B cell (primary cell): ENCODE data around the gene TLX2. TPM values are rescaled to one million over a fixed set of nuclear protein-coding genes. Genes with fewer than 3 reads are reported as not detected.

Experiments used
- ATAC-seq: fragments of 200-7000 bp; cut with Tn5 transposase; one replicate; pipeline ENCODE4 v1.10.0; 2021; ENCODE audit warnings: low read depth, mild to moderate bottlenecking, moderate number of reproducible peaks, moderate library complexity
- CTCF ChIA-PET: fragments of 350-600 bp; sonication (Branson Sonifier 250); formaldehyde crosslinking; loops from one replicate; lab custom pipeline; 2021; ENCODE audit warnings: antibody characterized with exemption, inconsistent platforms; lab: Charles Lee
- POLR2A ChIA-PET: fragments of 350-600 bp; sonication (Branson Sonifier 250); formaldehyde crosslinking; loops from one replicate; lab custom pipeline; 2021; ENCODE audit warnings: antibody characterized with exemption; lab: Charles Lee
- DNase-seq: peaks from one replicate; pipeline ENCODE4 v3.0.0; 2013
- H2AFZ ChIP-seq: 2 replicates; pipeline ENCODE4 v1.6.1; 2012; ENCODE audit warnings: mild to moderate bottlenecking, low read depth, low read length; ENCODE audit not compliant: insufficient read depth, poor library complexity, severe bottlenecking
- H3K27ac ChIP-seq, 2 donors: 1 replicate in 1 of 2; 2 replicates in 1 of 2; pipeline ENCODE4 v1.5.1; 2012 to 2013; ENCODE audit warnings: low read length in 2 of 2, mild to moderate bottlenecking in 2 of 2, moderate library complexity in 1 of 2
- H3K27me3 ChIP-seq, 4 experiments: fragments of 200-600 bp in 1 of 4; sonication (generic) in 1 of 4; replicated peaks in 1 of 4; 1 replicate in 2 of 4; 2 replicates in 2 of 4; pipeline versions ENCODE4 v1.6.1 to v1.7.0; 2013 to 2016; ENCODE audit warnings: low read length in 3 of 4, mild to moderate bottlenecking in 2 of 4, mixed read lengths in 1 of 4, moderate library complexity in 1 of 4; ENCODE audit not compliant: insufficient read depth in 4 of 4, control insufficient read depth in 3 of 4; ENCODE audit errors: control extremely low read depth in 1 of 4
- H3K36me3 ChIP-seq, 2 experiments: replicated peaks in 1 of 2; 1 replicate in 1 of 2; 2 replicates in 1 of 2; pipeline versions ENCODE4 v1.6.1 to v1.7.1; 2013; ENCODE audit warnings: low read length in 1 of 2; ENCODE audit not compliant: insufficient read depth in 2 of 2, control insufficient read depth in 1 of 2; ENCODE audit errors: control extremely low read depth in 1 of 2, extremely low read depth in 1 of 2
- H3K4me1 ChIP-seq, 2 donors: fragments of 200-600 bp in 1 of 2; sonication (generic) in 1 of 2; 1 replicate in 1 of 2; 2 replicates in 1 of 2; pipeline versions ENCODE4 v1.5.1 to v1.6.1; 2013 to 2017; ENCODE audit warnings: low read length in 2 of 2; ENCODE audit not compliant: control insufficient read depth in 2 of 2, insufficient read depth in 2 of 2
- H3K4me2 ChIP-seq: replicated peaks from 2 replicates; pipeline ENCODE3; 2012; ENCODE audit warnings: mild to moderate bottlenecking, low read depth, low read length; ENCODE audit not compliant: poor library complexity, severe bottlenecking
- H3K4me3 ChIP-seq, 5 experiments: fragments of 200-600 bp in 1 of 5; sonication (generic) in 1 of 5; 1 replicate in 3 of 5; 2 replicates in 2 of 5; pipeline versions ENCODE4 v1.5.1 to v1.7.0; 2011 to 2016; ENCODE audit warnings: low read length in 4 of 5, mild to moderate bottlenecking in 4 of 5, low read depth in 2 of 5, control low read depth in 1 of 5, moderate library complexity in 1 of 5; ENCODE audit not compliant: insufficient read depth in 1 of 5; ENCODE audit errors: control extremely low read depth in 1 of 5, extremely low read depth in 1 of 5
- H3K79me2 ChIP-seq: fragments of 200-600 bp; sonication (generic); one replicate; pipeline ENCODE4 v1.6.0; 2016; ENCODE audit warnings: low read length; ENCODE audit not compliant: control insufficient read depth, insufficient read depth
- H3K9ac ChIP-seq: fragments of 200-600 bp; sonication (generic); 2 replicates; pipeline ENCODE4 v1.6.1; 2017; ENCODE audit warnings: mild to moderate bottlenecking, low read length, moderate library complexity
- H3K9me3 ChIP-seq, 3 donors: one replicate each; pipeline versions ENCODE4 v1.6.1 to v1.7.1; 2013; ENCODE audit warnings: low read length in 2 of 3; ENCODE audit not compliant: control insufficient read depth in 2 of 3, insufficient read depth in 1 of 3; ENCODE audit errors: control extremely low read depth in 1 of 3
- H4K20me1 ChIP-seq: 2 replicates; pipeline ENCODE4 v1.6.0; 2012; ENCODE audit warnings: mild to moderate bottlenecking, low read length; ENCODE audit not compliant: insufficient read depth, control insufficient read depth, poor library complexity, severe bottlenecking
- H3K27ac Mint-ChIP-seq: one replicate; pipeline ENCODE4 v1.8.0; 2021; ENCODE audit warnings: mixed read lengths
- H3K27me3 Mint-ChIP-seq: one replicate; pipeline ENCODE4 v1.8.0; 2021; ENCODE audit warnings: mixed read lengths
- H3K4me1 Mint-ChIP-seq: one replicate; pipeline ENCODE4 v1.8.0; 2021; ENCODE audit warnings: mixed read lengths
- H3K4me3 Mint-ChIP-seq: one replicate; pipeline ENCODE4 v1.8.0; 2021; ENCODE audit warnings: mixed read lengths
- H3K9me3 Mint-ChIP-seq: one replicate; pipeline ENCODE4 v1.8.0; 2022; ENCODE audit warnings: mixed read lengths; ENCODE audit not compliant: insufficient read depth
- EZH2 ChIP-seq: IDR thresholded peaks from 2 replicates; pipeline ENCODE4 v1.6.1; 2012; ENCODE audit warnings: borderline replicate concordance, low read depth, mild to moderate bottlenecking, moderate library complexity, low read length; ENCODE audit not compliant: insufficient read depth, poor library complexity, severe bottlenecking
- WGBS: methylation state at CpG from one replicate; pipeline ENCODE4 v1.1.5; 2013; ENCODE audit warnings: missing lambda C conversion rate; ENCODE audit not compliant: insufficient coverage; 5-methylcytosine and 5-hydroxymethylcytosine counted together
- intact Hi-C: fragments of 100-400 bp; cut with micrococcal nuclease; formaldehyde crosslinking; loops from one replicate; pipeline ENCODE4 v1.10.0; 2022
- polyA plus RNA-seq: library from polyadenylated mRNA; depleted of rRNA; stranded (reverse); fragments of >200 nt; gene quantifications from 2 replicates; pipeline ENCODE4 v1.2.3, GENCODE V29; 2012
- total RNA-seq, 2 donors: library from RNA; stranded (reverse); fragments of 120-200 nt in 1 of 2; gene quantifications; 1 replicate in 1 of 2; 2 replicates in 1 of 2; pipeline versions ENCODE4 v1.2.3 to v1.2.4, GENCODE V29; 2013 to 2022
- TF ChIP-seq, protein P1 (sequence below): fragments of 200-600 bp; IDR thresholded peaks from one replicate; pipeline ENCODE4 v1.8.0; 2022; ENCODE audit warnings: antibody characterized with exemption, mild to moderate bottlenecking

TLX2 gene
- total and polyA plus RNA-seq, 2 donors (not counting 1 experiment from before 2014, with no cell fraction given): 0.06 TPM; not detected in 1

DNA sequence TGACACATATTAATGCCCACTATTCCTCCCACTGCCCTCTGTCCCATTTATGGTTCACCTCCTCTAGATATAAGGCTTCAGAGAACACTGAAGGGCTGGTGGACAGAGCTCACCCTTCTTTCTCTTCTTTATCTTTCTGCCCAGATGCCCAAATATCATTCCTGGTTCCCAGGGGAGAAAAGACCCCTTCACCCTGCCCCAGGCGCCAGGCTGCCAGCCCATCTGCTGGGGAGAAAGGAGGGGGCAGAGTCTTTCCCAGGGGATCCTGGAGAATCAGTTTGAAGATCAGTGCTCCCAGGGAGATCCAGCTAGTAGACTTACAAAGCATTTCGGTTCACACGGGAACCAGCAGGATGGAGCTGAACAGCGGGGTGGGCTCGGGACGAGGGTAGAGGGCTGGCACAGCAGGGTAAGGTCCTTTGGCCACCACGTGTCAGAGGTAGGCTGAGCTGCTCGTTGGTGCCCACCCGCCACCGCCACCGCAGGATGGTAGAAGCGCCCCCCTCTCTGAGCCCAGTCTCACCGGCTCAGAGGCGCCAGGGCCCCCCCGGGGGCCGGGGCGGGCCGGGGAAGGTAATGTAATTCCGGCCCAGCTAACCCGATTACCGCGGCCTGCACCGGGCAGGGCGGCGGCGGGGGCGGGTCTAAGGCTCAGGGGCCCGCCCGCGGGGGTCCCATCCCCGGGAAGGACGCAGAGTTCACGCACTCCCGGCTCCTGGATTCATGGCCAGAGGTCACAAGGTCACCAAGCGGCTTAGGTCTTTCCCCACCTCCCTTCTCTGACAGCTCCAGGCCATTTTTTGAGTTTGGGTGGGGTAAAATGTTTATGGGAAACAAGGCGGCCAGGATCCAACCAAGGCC lies 1.3 kb upstream of the TLX2 start:
- intact Hi-C loops: no loop called here
- Mint-ChIP-seq H3K4me1 (peaks cover 36% of the 10 kb centered on the region), H3K27me3 (peaks cover 51% of the 10 kb centered on the region), H3K9me3 (no peaks in the 10 kb centered on the region), H3K4me3 (peak overlapping the region; percentile 60), H3K27ac (peak overlapping the region; percentile 53)
- no peak overlapping the region for H2AFZ ChIP-seq
- no peak for ATAC-seq
- H3K36me3 ChIP-seq: no peaks in the 10 kb centered on the region
- POLR2A ChIA-PET: interaction anchor here (1.4 kb wide), 1 partner anchor 13 kb away, joined by 4 read pairs; the partner anchor contains the start of gene DQX1
- no peak for DNase-seq
- H3K4me1 ChIP-seq: peaks cover 42 to 47% of the 10 kb centered on the region in 2 donors
- H3K27me3 ChIP-seq: peaks cover 2 to 75% (median 48%) of the 10 kb centered on the region in 4 experiments
- peaks cover 0 to 31% (median 0%) of the 10 kb centered on the region in 3 donors for H3K9me3 ChIP-seq
- H3K4me2 ChIP-seq: no peak overlapping the region
- H3K79me2 ChIP-seq: no peaks in the 10 kb centered on the region
- CTCF ChIA-PET: interaction anchor here (0.5 to 1.5 kb wide), 3 partner anchors 15 to 74 kb away, joined by 4 read pairs; no protein-coding TSS in a partner anchor
- 13% methylated on average over 35 of the region's 36 CpGs for WGBS
- H3K4me3 ChIP-seq: no peak overlapping the region
- H3K9ac ChIP-seq: no peak overlapping the region
- peaks cover 6% of the 10 kb centered on the region for H4K20me1 ChIP-seq
- TF ChIP-seq, protein P1, sequence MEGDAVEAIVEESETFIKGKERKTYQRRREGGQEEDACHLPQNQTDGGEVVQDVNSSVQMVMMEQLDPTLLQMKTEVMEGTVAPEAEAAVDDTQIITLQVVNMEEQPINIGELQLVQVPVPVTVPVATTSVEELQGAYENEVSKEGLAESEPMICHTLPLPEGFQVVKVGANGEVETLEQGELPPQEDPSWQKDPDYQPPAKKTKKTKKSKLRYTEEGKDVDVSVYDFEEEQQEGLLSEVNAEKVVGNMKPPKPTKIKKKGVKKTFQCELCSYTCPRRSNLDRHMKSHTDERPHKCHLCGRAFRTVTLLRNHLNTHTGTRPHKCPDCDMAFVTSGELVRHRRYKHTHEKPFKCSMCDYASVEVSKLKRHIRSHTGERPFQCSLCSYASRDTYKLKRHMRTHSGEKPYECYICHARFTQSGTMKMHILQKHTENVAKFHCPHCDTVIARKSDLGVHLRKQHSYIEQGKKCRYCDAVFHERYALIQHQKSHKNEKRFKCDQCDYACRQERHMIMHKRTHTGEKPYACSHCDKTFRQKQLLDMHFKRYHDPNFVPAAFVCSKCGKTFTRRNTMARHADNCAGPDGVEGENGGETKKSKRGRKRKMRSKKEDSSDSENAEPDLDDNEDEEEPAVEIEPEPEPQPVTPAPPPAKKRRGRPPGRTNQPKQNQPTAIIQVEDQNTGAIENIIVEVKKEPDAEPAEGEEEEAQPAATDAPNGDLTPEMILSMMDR: no peak
- no peak for TF ChIP-seq EZH2
- no peak overlapping the region for H3K27ac ChIP-seq
